HCT116 (cell line): Measurements from ENCODE around the gene TMEM38A. TPM values are rescaled to one million over a fixed set of nuclear protein-coding genes. Genes with fewer than 3 reads are reported as not detected.
"Not testable (repeated sequence)": the region's sequence is repeated elsewhere in the genome, so short reads cannot be mapped to it uniquely, and the experiment has no call there.

Experiments
- ATAC-seq: fragments of 200-7000 bp; cut with Tn5 transposase; 2 replicates; pipeline ENCODE4 v1.9.1; 2020; ENCODE audit warnings: mild to moderate bottlenecking, moderate library complexity
- BruUV-seq: library from RNA; stranded (reverse); fragments of 400-500 nt; replicated peaks from 2 replicates; lab custom pipeline; 2021; lab: Mats Ljungman, UMichigan
- CTCF ChIA-PET: fragments of 300-600 bp; sonication (Branson Sonifier 250); formaldehyde crosslinking; loops from one replicate; lab custom pipeline; 2021; ENCODE audit warnings: antibody characterized with exemption; lab: Charles Lee
- POLR2A ChIA-PET: fragments of 300-600, 350-600 bp; sonication (Branson Sonifier 250); formaldehyde crosslinking; loops from one replicate; lab custom pipeline; 2021; ENCODE audit warnings: antibody characterized with exemption; lab: Charles Lee
- RAD21 ChIA-PET, 2 experiments: fragments of 300-600 bp; sonication (Branson Sonifier 250); formaldehyde crosslinking; loops; one replicate each; lab custom pipeline; 2023; ENCODE audit warnings: low total read pairs in 2 of 2; ENCODE audit not compliant: uncharacterized antibody in 2 of 2, unreplicated experiment in 2 of 2, low non-redundant PET in 1 of 2; lab: Charles Lee
- DNase-seq: peaks from one replicate; pipeline ENCODE4 v3.0.0-alpha.2; 2010; ENCODE audit warnings: low read depth, low spot score
- H2AFZ ChIP-seq: fragments of 200-600 bp; shearing (Covaris generic), sonication (generic); 2 replicates; pipeline ENCODE4 v1.6.1; 2017; ENCODE audit warnings: low read depth, mixed run types, mixed read lengths, antibody characterized with exemption, low read length; ENCODE audit not compliant: poor library complexity, severe bottlenecking
- H3K27ac ChIP-seq: 2 replicates; pipeline ENCODE4 v1.5.1; 2012; ENCODE audit warnings: low read depth, low read length
- H3K27me3 ChIP-seq: fragments of 200-600 bp; sonication (generic); 2 replicates; pipeline ENCODE4 v1.6.1; 2016; ENCODE audit warnings: mixed run types, low read length, mixed read lengths; ENCODE audit not compliant: insufficient read depth
- H3K36me3 ChIP-seq, 2 experiments: fragments of 200-500 bp in 1 of 2; fragments of 200-600 bp in 1 of 2; sonication (Bioruptor generic) in 1 of 2; sonication (generic) in 1 of 2; 2 replicates each; pipeline versions ENCODE4 v1.5.1 to v1.6.1; 2014 to 2016; ENCODE audit warnings: low read length in 2 of 2, inconsistent platforms in 1 of 2, mixed read lengths in 1 of 2, mixed run types in 1 of 2; ENCODE audit not compliant: insufficient read depth in 2 of 2, control insufficient read depth in 1 of 2
- H3K4me1 ChIP-seq, 2 experiments: fragments of 200-600 bp in 1 of 2; sonication (generic) in 1 of 2; 2 replicates each; pipeline versions ENCODE4 v1.5.1 to v1.6.1; 2012 to 2017; ENCODE audit warnings: low read length in 2 of 2, inconsistent platforms in 1 of 2, mild to moderate bottlenecking in 1 of 2, mixed read lengths in 1 of 2, mixed run types in 1 of 2, moderate library complexity in 1 of 2; ENCODE audit not compliant: insufficient read depth in 2 of 2, control insufficient read depth in 1 of 2
- H3K4me2 ChIP-seq: fragments of 200-600 bp; sonication (generic); 2 replicates; pipeline ENCODE4 v1.6.1; 2017; ENCODE audit warnings: mixed run types, low read length, mixed read lengths
- H3K4me3 ChIP-seq, 2 experiments: fragments of 200-600 bp in 1 of 2; sonication (generic) in 1 of 2; replicated peaks in 1 of 2; 2 replicates each; pipeline ENCODE4 v1.5.1; 2011 to 2016; ENCODE audit warnings: low read length in 2 of 2, control low read depth in 1 of 2, low read depth in 1 of 2, mild to moderate bottlenecking in 1 of 2, mixed read lengths in 1 of 2, mixed run types in 1 of 2
- H3K79me2 ChIP-seq: fragments of 200-600 bp; sonication (generic); 2 replicates; pipeline ENCODE4 v1.6.1; 2017; ENCODE audit warnings: mild to moderate bottlenecking, mixed run types, low read length, moderate library complexity, mixed read lengths; ENCODE audit not compliant: insufficient read depth
- H3K9ac ChIP-seq: fragments of 200-600 bp; sonication (generic); 2 replicates; pipeline ENCODE4 v1.6.1; 2016; ENCODE audit warnings: low read length, mixed read lengths
- H3K9me2 ChIP-seq: fragments of 200-600 bp; sonication (generic), shearing (Covaris generic); 2 replicates; pipeline ENCODE4 v1.6.1; 2017; ENCODE audit warnings: mixed run types, mild to moderate bottlenecking, moderate library complexity; ENCODE audit not compliant: insufficient read depth
- H3K9me3 ChIP-seq, 2 experiments: fragments of 200-500 bp in 1 of 2; fragments of 200-600 bp in 1 of 2; sonication (Bioruptor generic) in 1 of 2; sonication (generic) in 1 of 2; 2 replicates each; pipeline ENCODE4 v1.6.1; 2014 to 2017; ENCODE audit warnings: low read length in 2 of 2, mixed read lengths in 2 of 2, inconsistent platforms in 1 of 2, low read depth in 1 of 2, mild to moderate bottlenecking in 1 of 2, mixed run types in 1 of 2, moderate library complexity in 1 of 2; ENCODE audit not compliant: control insufficient read depth in 1 of 2, insufficient read depth in 1 of 2
- H4K20me1 ChIP-seq: fragments of 200-600 bp; sonication (generic), shearing (Covaris generic); 2 replicates; pipeline ENCODE4 v1.6.1; 2017; ENCODE audit warnings: mixed run types, mild to moderate bottlenecking, moderate library complexity; ENCODE audit not compliant: insufficient read depth
- ATF3 ChIP-seq: IDR thresholded peaks from 2 replicates; pipeline ENCODE4 v1.6.1; 2012
- CBX3 ChIP-seq: IDR thresholded peaks from 2 replicates; pipeline ENCODE4 v1.6.1; 2012; ENCODE audit warnings: low read depth
- CEBPB ChIP-seq: IDR thresholded peaks from 2 replicates; pipeline ENCODE4 v1.6.1; 2012; ENCODE audit warnings: low read depth
- CTCF ChIP-seq, 3 experiments: fragments of 200-600 bp in 1 of 3; sonication (generic) in 1 of 3; IDR thresholded peaks in 2 of 3; conservative IDR thresholded peaks in 1 of 3; 2 replicates each; pipeline ENCODE4 v1.5.1; 2012 to 2017; ENCODE audit warnings: low read depth in 2 of 3, low read length in 2 of 3, antibody characterized with exemption in 1 of 3, borderline replicate concordance in 1 of 3, control low read depth in 1 of 3, mild to moderate bottlenecking in 1 of 3, mixed read lengths in 1 of 3, mixed run types in 1 of 3, moderate library complexity in 1 of 3; ENCODE audit not compliant: insufficient read depth in 1 of 3
- EGR1 ChIP-seq: IDR thresholded peaks from 2 replicates; pipeline ENCODE4 v1.6.1; 2012; ENCODE audit warnings: low read depth
- ELF1 ChIP-seq: IDR thresholded peaks from 2 replicates; pipeline ENCODE4 v1.6.1; 2012; ENCODE audit warnings: low read depth, borderline replicate concordance
- EZH2 ChIP-seq: fragments of 200-600 bp; sonication (generic); IDR thresholded peaks from 2 replicates; pipeline ENCODE4 v1.6.1; 2017; ENCODE audit warnings: antibody characterized with exemption, mixed run types
- EZH2phosphoT487 ChIP-seq: fragments of 200-600 bp; IDR thresholded peaks from 2 replicates; pipeline ENCODE4 v1.6.1; 2018; ENCODE audit warnings: antibody characterized with exemption, borderline replicate concordance
- FOSL1 ChIP-seq: IDR thresholded peaks from 2 replicates; pipeline ENCODE4 v1.6.1; 2012; ENCODE audit warnings: low read depth
- POLR2A ChIP-seq: IDR thresholded peaks from 2 replicates; pipeline ENCODE4 v1.7.0; 2011; ENCODE audit warnings: borderline replicate concordance; ENCODE audit not compliant: insufficient read depth, insufficient read length; ENCODE audit errors: extremely low read depth
- POLR2AphosphoS5 ChIP-seq: IDR thresholded peaks from 2 replicates; pipeline ENCODE4 v1.6.1; 2011; ENCODE audit warnings: mild to moderate bottlenecking, low read depth, low read length, moderate library complexity
- RAD21 ChIP-seq: IDR thresholded peaks from 2 replicates; pipeline ENCODE4 v1.6.1; 2012; ENCODE audit warnings: low read depth, mild to moderate bottlenecking
- REST ChIP-seq: IDR thresholded peaks from 2 replicates; pipeline ENCODE4 v1.6.1; 2012; ENCODE audit warnings: low read depth
- SIN3A ChIP-seq: IDR thresholded peaks from 2 replicates; pipeline ENCODE4 v1.6.1; 2012; ENCODE audit warnings: low read depth
- SP1 ChIP-seq: IDR thresholded peaks from 2 replicates; pipeline ENCODE4 v1.6.1; 2012; ENCODE audit warnings: low read depth
- SRF ChIP-seq: IDR thresholded peaks from 2 replicates; pipeline ENCODE4 v1.6.1; 2012; ENCODE audit warnings: low read depth
- YY1 ChIP-seq: IDR thresholded peaks from 2 replicates; pipeline ENCODE4 v1.6.1; 2011; ENCODE audit warnings: low read length, low read depth, moderate library complexity, mild to moderate bottlenecking; ENCODE audit not compliant: insufficient replicate concordance; ENCODE audit errors: extremely low read depth
- ZFX ChIP-seq: fragments of 450-650 bp; IDR thresholded peaks from 2 replicates; pipeline ENCODE4 v1.6.1; 2017
- ZNF274 ChIP-seq: fragments of 200-500 bp; sonication (Bioruptor generic); IDR thresholded peaks from 2 replicates; pipeline ENCODE4 v1.6.1; 2014; ENCODE audit warnings: mild to moderate bottlenecking, low read depth, low read length, inconsistent platforms
- intact Hi-C: fragments of 100-400 bp; cut with micrococcal nuclease; formaldehyde crosslinking; loops from 2 replicates; pipeline ENCODE4 v1.10.0; 2022
- total RNA-seq: library from RNA; stranded (reverse); gene quantifications from one replicate; pipeline ENCODE4 v1.2.1, GENCODE V29; 2021; ENCODE audit not compliant: unreplicated experiment

TMEM38A gene
- total RNA-seq, 1 experiment from 2014 or later = 9.0 TPM

GRCh38 chr19:16668176-16668575 lies 7.2 kb downstream of the TMEM38A start:
- Histone ChIP-seq H3K4me3 (no peak overlapping the region), H3K9me2 (no peaks in the 10 kb centered on the region), H3K27me3 (no peaks in the 10 kb centered on the region), H4K20me1 (no peaks in the 10 kb centered on the region), H3K27ac (no peak overlapping the region), H3K9ac (no peak overlapping the region), H3K4me2 (no peak overlapping the region), H3K4me1 (no peaks in the 10 kb centered on the region), H3K79me2 (peaks cover 5% of the 10 kb centered on the region; the same call in 1 of the 2 replicates), H3K36me3 (no peaks in the 10 kb centered on the region), H2AFZ (no peak overlapping the region), H3K9me3 (no peaks in the 10 kb centered on the region)
- TF ChIP-seq SP1 (no peak), EGR1 (no peak), ATF3 (no peak), POLR2A (no peak), POLR2AphosphoS5 (no peak), FOSL1 (no peak), RAD21 (no peak), YY1 (no peak), REST (no peak), ZFX (no peak), SIN3A (no peak), ELF1 (no peak), EZH2phosphoT487 (no peak), ZNF274 (no peak), CEBPB (no peak), CBX3 (no peak), SRF (no peak), EZH2 (no peak), CTCF (IDR thresholded peaks at IDR 0.05 in 2 of 3, conservative IDR thresholded peaks at IDR 0.05 in 1 of 3; ENCODE audit: borderline replicate concordance in 1 of 3, insufficient read depth in 1 of 3, low read depth in 2 of 3, low read length in 2 of 3) (no peak)
- ChIA-PET POLR2A (interaction anchor here (0.6 kb wide), 1 partner anchor 374 kb away, joined by 4 read pairs; no protein-coding TSS in a partner anchor), RAD21 (no interaction called here), CTCF (no interaction called here)
- ATAC-seq (no peak), DNase-seq (no peak)
- BruUV-seq = no TSS peak
- intact Hi-C loops = no loop called here

- H3K27ac ChIP-seq, H4K20me1 ChIP-seq, H3K36me3 ChIP-seq, H3K9me3 ChIP-seq, H3K9me2 ChIP-seq, RAD21 ChIA-PET, H3K79me2 ChIP-seq, BruUV-seq, ATAC-seq, H3K4me1 ChIP-seq, DNase-seq, CTCF ChIA-PET, H2AFZ ChIP-seq, H3K9ac ChIP-seq, H3K4me3 ChIP-seq, H3K27me3 ChIP-seq, H3K4me2 ChIP-seq, intact Hi-C loops: not testable (repeated sequence)
- POLR2A ChIA-PET = interaction anchor here (0.6 to 1.6 kb wide), 2 partner anchors 8 to 374 kb away, joined by 4 to 5 read pairs; partner anchors contain the start of genes SMIM7 and TMEM38A
Observed at GRCh38 chr19:16668702-16669101, 7.8 kb downstream of the TMEM38A start.
